ENCODE results near the gene SH3GL1. TPM values are rescaled to one million over a fixed set of nuclear protein-coding genes. Genes with fewer than 3 reads are reported as not detected.

Gene SH3GL1
- total and polyA plus RNA-seq, 8 donors, result 25.9 to 34.2 (median 27.6) TPM

DNA sequence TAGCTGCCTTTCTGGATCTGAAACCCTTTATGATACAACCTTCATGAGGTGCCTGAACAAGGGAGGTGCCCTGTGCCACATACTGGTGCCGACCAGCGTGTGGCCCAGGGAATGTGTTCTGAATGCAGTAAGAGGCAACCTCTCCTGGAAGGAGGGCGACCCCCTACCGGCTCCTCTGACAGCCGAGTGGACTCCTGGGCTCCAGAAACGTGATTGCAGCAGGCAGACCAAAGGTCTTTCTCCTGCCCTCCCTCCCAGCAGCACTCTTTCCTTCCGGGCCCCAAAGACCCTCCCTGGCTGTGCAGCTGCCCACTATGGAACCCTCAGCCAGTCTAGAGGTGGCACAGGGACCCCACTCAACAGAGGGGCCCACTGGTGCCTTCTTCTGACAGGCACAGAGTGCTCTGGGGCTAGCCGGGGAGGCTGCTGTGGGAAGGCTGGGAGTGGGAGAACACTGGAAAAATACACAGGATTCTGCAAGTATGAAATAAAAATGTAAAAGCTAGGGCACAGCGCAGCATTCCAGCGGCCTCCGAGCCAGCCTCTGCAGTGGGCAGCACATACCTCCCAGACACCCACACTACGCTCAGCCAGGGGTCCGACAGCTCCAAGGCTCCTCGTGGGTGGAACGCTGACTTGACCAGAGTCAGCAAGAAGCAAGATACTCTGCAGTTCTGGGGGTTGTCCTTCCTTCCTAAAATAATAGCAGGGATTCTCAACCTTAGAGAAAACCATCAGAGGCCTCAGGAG, 14.9 kb downstream of the SH3GL1 start:
- WGBS, 2 donors, result 84 to 86% methylated on average over 15 of the region's 15 CpGs
- intact Hi-C loops (cut with DNase I), result no loop called here
- ATAC-seq (no peak), FAIRE-seq (no peak), DNase-seq (no peak)
- TF ChIP-seq, protein P1, sequence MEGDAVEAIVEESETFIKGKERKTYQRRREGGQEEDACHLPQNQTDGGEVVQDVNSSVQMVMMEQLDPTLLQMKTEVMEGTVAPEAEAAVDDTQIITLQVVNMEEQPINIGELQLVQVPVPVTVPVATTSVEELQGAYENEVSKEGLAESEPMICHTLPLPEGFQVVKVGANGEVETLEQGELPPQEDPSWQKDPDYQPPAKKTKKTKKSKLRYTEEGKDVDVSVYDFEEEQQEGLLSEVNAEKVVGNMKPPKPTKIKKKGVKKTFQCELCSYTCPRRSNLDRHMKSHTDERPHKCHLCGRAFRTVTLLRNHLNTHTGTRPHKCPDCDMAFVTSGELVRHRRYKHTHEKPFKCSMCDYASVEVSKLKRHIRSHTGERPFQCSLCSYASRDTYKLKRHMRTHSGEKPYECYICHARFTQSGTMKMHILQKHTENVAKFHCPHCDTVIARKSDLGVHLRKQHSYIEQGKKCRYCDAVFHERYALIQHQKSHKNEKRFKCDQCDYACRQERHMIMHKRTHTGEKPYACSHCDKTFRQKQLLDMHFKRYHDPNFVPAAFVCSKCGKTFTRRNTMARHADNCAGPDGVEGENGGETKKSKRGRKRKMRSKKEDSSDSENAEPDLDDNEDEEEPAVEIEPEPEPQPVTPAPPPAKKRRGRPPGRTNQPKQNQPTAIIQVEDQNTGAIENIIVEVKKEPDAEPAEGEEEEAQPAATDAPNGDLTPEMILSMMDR (IDR thresholded peaks at IDR 0.05), result no peak
- Histone ChIP-seq H3K27ac (no peak overlapping the region), H3K36me3 (no peaks in the 10 kb centered on the region), H3K9me3 (no peaks in the 10 kb centered on the region), H3K4me1 (peaks cover 10 to 26% (median 25%) of the 10 kb centered on the region in 3 donors), H3K4me3 (no peak overlapping the region), H3K27me3 (no peaks in the 10 kb centered on the region)

DNA sequence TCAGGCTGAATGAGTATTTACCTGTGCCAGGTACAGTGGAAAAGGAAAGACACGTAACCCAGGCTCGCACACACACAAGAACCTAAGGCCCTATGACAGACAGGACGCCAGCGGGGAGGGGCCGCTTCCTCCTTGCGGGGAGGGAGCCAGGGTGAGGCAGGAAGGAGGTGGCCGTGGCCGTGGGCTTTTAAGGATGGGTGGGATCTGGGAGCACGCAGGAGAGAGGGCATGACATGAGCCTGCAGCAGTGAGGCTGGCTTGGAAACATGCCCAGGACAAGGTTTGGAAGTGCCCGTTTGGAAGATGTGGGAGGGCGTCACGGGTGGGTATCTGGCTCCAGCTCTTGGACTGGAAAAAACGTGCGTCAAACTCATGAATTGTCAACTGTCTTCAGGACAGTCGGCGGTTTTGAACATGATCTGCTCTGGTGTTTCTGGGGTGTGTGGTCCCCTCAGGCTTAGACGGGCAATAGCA, 20.1 kb downstream of the SH3GL1 start:
- Histone ChIP-seq H3K4me1 (peaks cover 50 to 52% (median 51%) of the 10 kb centered on the region in 3 donors), H3K4me3 (no peak overlapping the region), H3K27ac (peak overlapping the region in 2 of 4 donors; percentile 43 to 72), H3K9me3 (no peaks in the 10 kb centered on the region), H3K27me3 (no peaks in the 10 kb centered on the region), H3K36me3 (no peaks in the 10 kb centered on the region)
- FAIRE-seq (no peak), DNase-seq (peak in 4 of 6 donors; percentile 27 to 64 (median 41)), ATAC-seq (no peak)
- intact Hi-C loops (cut with DNase I), result no loop called here
- WGBS, 2 donors, result 57 to 64% methylated on average over 17 of the region's 17 CpGs
- TF ChIP-seq, protein P1 (IDR thresholded peaks at IDR 0.05), result no peak

DNA sequence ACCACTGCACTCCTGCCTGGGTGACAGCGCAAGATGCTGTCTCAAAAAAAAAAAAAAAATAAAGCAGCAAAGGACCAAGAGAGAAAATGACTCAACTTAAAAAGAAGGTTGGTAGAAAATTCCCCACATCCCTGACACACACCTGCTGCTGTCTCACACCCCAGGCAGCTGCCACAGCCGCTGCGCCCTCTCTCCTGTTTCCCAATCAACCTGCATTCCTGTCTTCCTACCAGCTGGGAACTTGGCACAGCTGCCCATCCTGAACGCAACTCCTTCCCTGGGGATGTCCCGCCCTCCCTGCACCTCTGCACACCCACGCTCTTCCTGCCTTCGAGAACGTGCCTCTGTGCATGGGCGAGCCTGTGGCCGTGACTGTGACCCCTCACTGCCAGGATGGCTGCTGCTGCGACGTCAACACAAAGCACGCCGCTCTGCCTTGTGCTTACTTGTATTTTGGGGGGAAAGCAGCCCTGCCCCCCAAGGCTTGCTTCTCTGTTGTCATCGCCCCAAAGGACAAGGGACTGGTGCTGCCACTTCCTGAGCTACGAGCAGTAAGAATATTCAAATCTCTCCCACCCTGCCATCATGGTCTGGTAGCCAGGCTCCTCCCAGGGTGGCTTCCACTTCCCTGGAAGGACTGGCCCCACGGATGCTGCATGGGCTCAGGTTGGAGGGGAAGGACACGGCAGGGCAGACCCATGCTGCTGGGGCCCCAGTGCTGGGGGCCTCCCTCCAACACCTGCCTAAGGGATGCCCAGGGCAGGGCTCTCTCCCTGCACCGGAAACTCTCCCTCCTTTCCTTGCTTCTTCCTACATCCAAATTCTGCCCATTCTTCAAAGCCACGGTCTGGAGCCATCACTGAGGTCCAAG, 20.7 kb downstream of the SH3GL1 start:
- ATAC-seq (peak; percentile 68 to 74 (median 72)), DNase-seq (peak; percentile 80 to 92 (median 91)), FAIRE-seq (no peak)
- no peaks in the 10 kb centered on the region for H3K27me3 ChIP-seq
- no peaks in the 10 kb centered on the region for H3K9me3 ChIP-seq
- no peak overlapping the region for H3K4me3 ChIP-seq
- WGBS, 2 donors, result 17 to 21% methylated on average over 19 to 20 of the region's 20 CpGs
- H3K27ac ChIP-seq, result peak overlapping the region; percentile 31 to 72 (median 46)
- no peaks in the 10 kb centered on the region for H3K36me3 ChIP-seq
- peaks cover 57 to 58% (median 57%) of the 10 kb centered on the region in 3 donors for H3K4me1 ChIP-seq
- intact Hi-C loops (cut with DNase I), result no loop called here
- TF ChIP-seq, protein P1 (IDR thresholded peaks at IDR 0.05), result no peak

DNA sequence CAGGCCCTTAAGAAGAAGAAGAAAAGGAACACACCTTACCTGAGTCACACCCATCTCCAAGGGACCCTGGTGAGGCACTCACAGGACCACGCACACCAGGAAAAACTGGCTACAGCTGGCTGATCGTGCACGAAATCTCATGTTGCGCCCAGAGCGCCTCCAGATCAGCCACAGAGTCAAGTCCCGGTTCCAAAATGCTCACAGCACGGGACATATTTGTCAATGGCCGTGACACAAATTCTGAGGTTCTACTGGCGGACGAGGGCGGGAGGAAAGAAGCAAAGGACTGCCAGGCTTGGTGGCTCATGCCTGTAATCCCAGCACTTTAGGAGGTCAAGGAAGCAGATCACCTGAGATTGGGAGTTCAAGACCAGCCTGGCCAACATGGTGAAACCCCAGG, 21.5 kb downstream of the SH3GL1 start:
- H3K27me3 ChIP-seq, result no peaks in the 10 kb centered on the region
- no peak overlapping the region for H3K4me3 ChIP-seq
- no peak for FAIRE-seq
- TF ChIP-seq, protein P1 (IDR thresholded peaks at IDR 0.05), result no peak
- H3K27ac ChIP-seq, result peak overlapping the region; percentile 31 to 72 (median 46)
- DNase-seq, result peak in 1 of 6 donors; percentile 13
- intact Hi-C loops (cut with DNase I), result no loop called here
- no peaks in the 10 kb centered on the region for H3K36me3 ChIP-seq
- no peak for ATAC-seq
- H3K9me3 ChIP-seq, result no peaks in the 10 kb centered on the region
- 54 to 55% methylated on average over 11 of the region's 11 CpGs for WGBS, 2 donors
- H3K4me1 ChIP-seq, result peaks cover 59 to 65% (median 62%) of the 10 kb centered on the region in 3 donors

All from pancreas (tissue), 10 donors.